Measurements from ENCODE around the gene AICDA.
"Not testable (repeated sequence)": the region's sequence is repeated elsewhere in the genome, so short reads cannot be mapped to it uniquely, and the experiment has no call there.

The AICDA gene

DNA sequence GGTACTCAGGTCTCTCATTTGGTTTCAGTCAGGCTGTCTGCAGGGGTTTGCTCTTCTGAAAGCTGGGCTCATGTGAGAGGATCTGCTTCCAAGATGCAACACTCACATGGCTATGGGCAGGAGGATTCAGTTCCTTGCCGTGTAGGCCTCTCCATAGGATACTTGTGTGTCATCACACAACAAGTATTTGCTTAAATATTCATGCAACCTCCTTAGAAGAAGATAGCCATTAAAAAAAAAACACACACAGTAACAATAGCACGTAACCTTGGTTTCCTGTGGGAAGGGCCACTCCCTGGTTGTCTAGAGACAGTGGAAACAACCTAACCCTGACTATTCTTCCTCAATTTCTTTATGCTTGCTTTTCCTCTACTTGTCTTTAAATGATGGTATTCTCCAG is 40.2 kb downstream of the AICDA start:
- no peak overlapping the region for H3K4me3 ChIP-seq (ENCODE audit: low read length)
- H3K4me1 ChIP-seq (ENCODE audit: control insufficient read depth, insufficient read depth, low read length): no peaks in the 10 kb centered on the region
- no peaks in the 10 kb centered on the region for H3K27me3 ChIP-seq (ENCODE audit: control insufficient read depth, insufficient read depth, low read length)
- no peaks in the 10 kb centered on the region for H3K9me3 ChIP-seq (ENCODE audit: control insufficient read depth, low read length)
- no peaks in the 10 kb centered on the region for H3K36me3 ChIP-seq (ENCODE audit: control insufficient read depth, insufficient read depth, low read length)
- no peak overlapping the region for H3K9ac ChIP-seq (ENCODE audit: low read length)

DNA sequence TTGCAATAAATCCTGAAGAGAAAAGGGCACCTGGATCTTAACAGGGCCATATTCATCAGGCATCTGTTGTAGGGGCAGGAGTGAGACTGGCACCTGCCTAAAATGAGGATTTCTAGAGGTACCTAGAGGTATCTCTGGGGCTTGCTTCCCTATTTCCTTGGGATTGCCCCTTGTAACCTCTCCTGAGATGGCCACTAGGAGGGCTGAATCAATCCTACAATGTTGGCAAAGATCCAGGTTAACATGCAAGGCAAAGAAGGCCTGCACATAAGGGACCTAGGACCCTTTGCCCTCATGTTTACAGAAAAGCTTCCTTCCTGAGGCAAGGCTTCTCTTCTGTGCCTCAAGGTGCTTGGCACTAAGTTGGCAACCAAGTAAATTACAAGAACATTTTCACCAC is 46.1 kb downstream of the AICDA start:
- no peaks in the 10 kb centered on the region for H3K36me3 ChIP-seq (ENCODE audit: control insufficient read depth, insufficient read depth, low read length)
- no peaks in the 10 kb centered on the region for H3K27me3 ChIP-seq (ENCODE audit: control insufficient read depth, insufficient read depth, low read length)
- H3K9ac ChIP-seq (ENCODE audit: low read length): no peak overlapping the region
- no peak overlapping the region for H3K4me3 ChIP-seq (ENCODE audit: low read length)
- H3K9me3 ChIP-seq (ENCODE audit: control insufficient read depth, low read length): no peaks in the 10 kb centered on the region
- no peaks in the 10 kb centered on the region for H3K4me1 ChIP-seq (ENCODE audit: control insufficient read depth, insufficient read depth, low read length)

DNA sequence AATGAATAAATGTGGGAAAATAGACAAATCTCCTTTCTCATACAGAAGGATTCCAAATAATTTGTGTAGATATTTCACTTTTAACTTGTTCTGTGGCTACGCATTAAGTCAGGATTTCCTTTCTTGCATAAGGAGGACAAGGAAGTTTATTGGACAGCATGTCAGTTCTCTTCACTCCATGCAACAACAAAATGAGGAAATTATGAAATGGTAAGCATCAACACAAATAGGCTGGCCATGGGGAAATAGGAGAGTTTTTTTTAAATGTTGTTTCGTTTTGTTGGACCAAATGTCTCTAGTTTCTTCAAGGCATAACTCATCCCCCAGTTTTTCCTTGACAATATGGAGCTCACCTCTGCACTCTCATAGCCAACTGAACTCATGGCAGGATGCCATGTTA is 46.6 kb downstream of the AICDA start:
- not testable (repeated sequence) for H3K4me1 ChIP-seq (ENCODE audit: control insufficient read depth, insufficient read depth, low read length); H3K36me3 ChIP-seq (ENCODE audit: control insufficient read depth, insufficient read depth, low read length); H3K9ac ChIP-seq (ENCODE audit: low read length); H3K27me3 ChIP-seq (ENCODE audit: control insufficient read depth, insufficient read depth, low read length); H3K4me3 ChIP-seq (ENCODE audit: low read length); H3K9me3 ChIP-seq (ENCODE audit: control insufficient read depth, low read length)

DNA sequence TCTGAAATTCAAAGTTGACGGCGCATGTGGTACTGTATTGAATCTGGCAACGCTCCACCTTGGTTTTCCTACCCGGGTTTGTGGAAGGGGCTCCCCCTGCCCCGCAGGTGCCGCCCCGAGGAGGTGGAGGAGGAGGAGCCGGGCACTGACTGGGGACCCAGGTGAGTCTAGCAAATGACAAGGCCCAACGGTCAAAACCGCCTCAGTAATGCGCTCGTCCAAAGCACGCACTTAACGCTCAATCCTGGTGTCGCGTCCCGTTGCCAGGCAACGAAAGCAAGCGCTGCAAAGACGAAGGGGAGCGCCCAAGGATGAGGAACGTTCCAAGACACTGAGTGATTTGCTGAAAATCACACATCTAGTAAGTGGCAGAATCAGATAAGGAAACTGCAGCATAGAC is 48.0 kb downstream of the AICDA start:
- Histone ChIP-seq H3K4me3 (ENCODE audit: low read length) (no peak overlapping the region), H3K27me3 (ENCODE audit: control insufficient read depth, insufficient read depth, low read length) (no peaks in the 10 kb centered on the region), H3K4me1 (ENCODE audit: control insufficient read depth, insufficient read depth, low read length) (no peaks in the 10 kb centered on the region), H3K36me3 (ENCODE audit: control insufficient read depth, insufficient read depth, low read length) (no peaks in the 10 kb centered on the region), H3K9me3 (ENCODE audit: control insufficient read depth, low read length) (no peaks in the 10 kb centered on the region), H3K9ac (ENCODE audit: low read length) (no peak overlapping the region)

DNA sequence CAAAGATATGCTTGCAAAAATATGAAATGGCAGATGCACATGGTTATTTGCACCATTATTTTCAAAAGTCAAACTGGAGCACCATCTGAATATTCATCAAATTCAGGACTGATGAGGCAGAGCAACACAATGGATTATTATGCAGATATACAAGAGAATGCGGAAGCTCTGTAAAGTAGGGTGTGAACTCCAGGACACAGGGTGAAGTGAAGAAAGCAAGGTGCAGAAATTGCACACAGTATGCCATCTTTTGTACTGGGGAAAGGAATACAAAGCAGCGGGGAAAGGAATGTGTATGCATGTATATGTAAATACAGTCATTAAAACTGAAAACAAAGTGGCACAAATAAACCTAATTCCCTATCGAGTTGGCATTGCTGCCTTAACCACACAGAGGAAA is 49.3 kb downstream of the AICDA start:
- no peak overlapping the region for H3K4me3 ChIP-seq (ENCODE audit: low read length)
- no peaks in the 10 kb centered on the region for H3K36me3 ChIP-seq (ENCODE audit: control insufficient read depth, insufficient read depth, low read length)
- no peaks in the 10 kb centered on the region for H3K27me3 ChIP-seq (ENCODE audit: control insufficient read depth, insufficient read depth, low read length)
- H3K4me1 ChIP-seq (ENCODE audit: control insufficient read depth, insufficient read depth, low read length): no peaks in the 10 kb centered on the region
- H3K9me3 ChIP-seq (ENCODE audit: control insufficient read depth, low read length): no peaks in the 10 kb centered on the region
- no peak overlapping the region for H3K9ac ChIP-seq (ENCODE audit: low read length)

DNA sequence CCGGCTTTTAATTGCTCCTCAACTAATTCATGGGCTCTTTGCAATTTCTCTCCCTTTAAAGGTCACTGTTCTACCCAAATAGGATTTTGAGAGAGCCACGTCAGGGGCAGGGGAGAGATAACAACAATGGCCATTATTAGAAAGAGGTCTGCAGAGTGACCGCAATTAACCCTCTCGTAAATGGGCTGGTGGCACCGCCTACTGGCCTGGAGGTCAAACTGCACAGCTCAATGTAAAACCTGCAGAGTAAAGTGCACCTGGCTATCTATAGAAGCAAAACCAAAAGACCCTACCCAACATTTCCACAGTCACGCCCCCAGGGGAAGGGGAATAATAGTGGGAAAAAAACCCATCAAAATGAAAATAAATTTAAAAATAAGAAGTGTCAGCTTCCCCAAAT is 50.3 kb downstream of the AICDA start:
- Histone ChIP-seq H3K4me3 (ENCODE audit: low read length) (no peak overlapping the region), H3K4me1 (ENCODE audit: control insufficient read depth, insufficient read depth, low read length) (no peaks in the 10 kb centered on the region), H3K27me3 (ENCODE audit: control insufficient read depth, insufficient read depth, low read length) (no peaks in the 10 kb centered on the region), H3K9ac (ENCODE audit: low read length) (no peak overlapping the region), H3K36me3 (ENCODE audit: control insufficient read depth, insufficient read depth, low read length) (no peaks in the 10 kb centered on the region), H3K9me3 (ENCODE audit: control insufficient read depth, low read length) (no peaks in the 10 kb centered on the region)

DNA sequence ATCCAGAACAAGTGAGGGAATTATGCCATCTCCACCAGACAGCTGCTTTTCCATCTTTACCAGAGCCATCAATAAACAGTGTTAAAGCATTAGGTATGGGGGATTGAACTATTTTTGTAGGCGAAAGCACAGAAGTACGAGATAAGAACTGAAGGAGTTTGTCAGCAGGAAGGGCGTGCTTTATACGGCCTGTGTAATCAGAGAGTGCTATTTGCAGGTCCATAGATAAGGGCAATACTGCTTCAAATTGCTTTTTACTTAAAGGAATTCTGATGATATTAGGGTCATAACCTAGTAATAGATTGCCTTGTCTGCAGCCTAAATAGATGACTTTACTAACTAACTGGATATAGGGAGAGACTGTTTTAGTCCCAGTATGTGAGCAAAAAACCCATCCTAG is 51.6 kb downstream of the AICDA start:
- Histone ChIP-seq H3K9me3 (ENCODE audit: control insufficient read depth, low read length) (no peaks in the 10 kb centered on the region), H3K9ac (ENCODE audit: low read length) (no peak overlapping the region), H3K4me3 (ENCODE audit: low read length) (no peak overlapping the region), H3K27me3 (ENCODE audit: control insufficient read depth, insufficient read depth, low read length) (no peaks in the 10 kb centered on the region), H3K4me1 (ENCODE audit: control insufficient read depth, insufficient read depth, low read length) (no peaks in the 10 kb centered on the region), H3K36me3 (ENCODE audit: control insufficient read depth, insufficient read depth, low read length) (no peaks in the 10 kb centered on the region)

GRCh38 chr12:8559676-8560075 is 53.0 kb downstream of the AICDA start:
- H3K9me3 ChIP-seq (ENCODE audit: control insufficient read depth, low read length): no peaks in the 10 kb centered on the region
- no peaks in the 10 kb centered on the region for H3K4me1 ChIP-seq (ENCODE audit: control insufficient read depth, insufficient read depth, low read length)
- H3K36me3 ChIP-seq (ENCODE audit: control insufficient read depth, insufficient read depth, low read length): no peaks in the 10 kb centered on the region
- no peak overlapping the region for H3K9ac ChIP-seq (ENCODE audit: low read length)
- H3K27me3 ChIP-seq (ENCODE audit: control insufficient read depth, insufficient read depth, low read length): no peaks in the 10 kb centered on the region
- no peak overlapping the region for H3K4me3 ChIP-seq (ENCODE audit: low read length)

DNA sequence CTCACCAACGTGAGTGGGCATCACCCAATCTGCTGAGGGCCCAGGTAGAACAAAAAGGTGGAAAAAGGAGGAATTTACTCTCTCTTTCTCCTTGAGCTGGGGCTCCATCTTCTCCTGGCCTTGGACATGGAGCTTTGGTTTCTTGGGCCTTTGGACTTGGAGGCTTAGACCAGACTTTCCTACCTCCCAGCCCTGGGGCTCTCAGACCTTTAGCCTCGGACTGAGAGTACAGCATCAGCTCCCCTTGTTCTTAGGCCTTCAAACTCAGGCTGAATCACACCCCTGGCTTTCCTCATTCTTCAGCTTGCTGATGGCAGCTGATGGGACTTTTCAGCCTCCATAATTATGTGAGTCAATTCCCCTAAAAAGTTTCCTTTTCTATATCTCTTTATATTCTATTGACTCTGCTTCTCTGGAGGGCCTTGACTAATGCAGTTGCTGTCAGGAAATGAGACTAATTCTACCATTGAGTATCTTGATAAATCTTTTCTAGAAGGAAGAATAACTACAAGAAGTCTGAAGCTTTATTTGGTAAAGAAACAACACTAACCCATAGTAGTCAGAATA is 56.0 kb downstream of the AICDA start:
- H3K4me1 ChIP-seq (ENCODE audit: control insufficient read depth, insufficient read depth, low read length): no peaks in the 10 kb centered on the region
- H3K9me3 ChIP-seq (ENCODE audit: control insufficient read depth, low read length): no peaks in the 10 kb centered on the region
- no peaks in the 10 kb centered on the region for H3K27me3 ChIP-seq (ENCODE audit: control insufficient read depth, insufficient read depth, low read length)
- H3K36me3 ChIP-seq (ENCODE audit: control insufficient read depth, insufficient read depth, low read length): no peaks in the 10 kb centered on the region
- no peak overlapping the region for H3K9ac ChIP-seq (ENCODE audit: low read length)
- H3K4me3 ChIP-seq (ENCODE audit: low read length): no peak overlapping the region

DNA sequence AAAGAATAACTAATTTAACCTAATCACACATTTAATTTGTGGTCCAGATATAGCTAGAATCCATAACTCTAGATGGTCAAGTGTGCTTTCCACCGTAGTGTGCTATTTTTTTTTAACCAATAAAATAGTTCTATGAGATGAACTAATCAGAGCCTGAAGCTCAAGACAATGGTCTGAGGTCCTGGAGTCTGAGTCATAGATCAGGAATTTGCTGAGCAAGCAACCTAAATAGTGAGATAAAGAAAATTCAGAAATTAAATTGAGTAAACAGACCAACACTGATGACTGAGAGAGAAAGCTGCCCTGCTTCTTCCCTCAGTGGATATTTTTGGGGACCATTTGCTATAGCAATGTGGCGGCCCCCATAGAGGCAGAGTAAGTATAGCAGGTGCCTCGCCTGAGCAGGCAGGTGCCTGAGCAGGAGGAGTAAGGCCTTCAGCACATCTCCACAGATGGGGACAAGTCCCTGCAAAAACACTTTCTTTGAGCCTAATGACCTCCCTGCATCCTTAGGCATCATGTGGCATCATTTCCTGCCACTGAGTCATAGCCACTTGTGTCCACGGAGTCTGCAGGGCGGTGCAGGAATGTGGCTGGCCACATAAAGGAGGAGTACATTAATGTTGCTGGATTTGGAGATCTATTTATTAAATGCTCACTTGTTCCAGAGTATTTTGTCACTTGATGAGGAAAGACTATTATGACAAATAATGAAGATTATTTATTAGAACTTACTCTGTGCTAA is 58.0 kb downstream of the AICDA start:
- no peaks in the 10 kb centered on the region for H3K4me1 ChIP-seq (ENCODE audit: control insufficient read depth, insufficient read depth, low read length)
- no peak overlapping the region for H3K9ac ChIP-seq (ENCODE audit: low read length)
- no peaks in the 10 kb centered on the region for H3K36me3 ChIP-seq (ENCODE audit: control insufficient read depth, insufficient read depth, low read length)
- H3K9me3 ChIP-seq (ENCODE audit: control insufficient read depth, low read length): no peaks in the 10 kb centered on the region
- no peak overlapping the region for H3K4me3 ChIP-seq (ENCODE audit: low read length)
- H3K27me3 ChIP-seq (ENCODE audit: control insufficient read depth, insufficient read depth, low read length): no peaks in the 10 kb centered on the region

DNA sequence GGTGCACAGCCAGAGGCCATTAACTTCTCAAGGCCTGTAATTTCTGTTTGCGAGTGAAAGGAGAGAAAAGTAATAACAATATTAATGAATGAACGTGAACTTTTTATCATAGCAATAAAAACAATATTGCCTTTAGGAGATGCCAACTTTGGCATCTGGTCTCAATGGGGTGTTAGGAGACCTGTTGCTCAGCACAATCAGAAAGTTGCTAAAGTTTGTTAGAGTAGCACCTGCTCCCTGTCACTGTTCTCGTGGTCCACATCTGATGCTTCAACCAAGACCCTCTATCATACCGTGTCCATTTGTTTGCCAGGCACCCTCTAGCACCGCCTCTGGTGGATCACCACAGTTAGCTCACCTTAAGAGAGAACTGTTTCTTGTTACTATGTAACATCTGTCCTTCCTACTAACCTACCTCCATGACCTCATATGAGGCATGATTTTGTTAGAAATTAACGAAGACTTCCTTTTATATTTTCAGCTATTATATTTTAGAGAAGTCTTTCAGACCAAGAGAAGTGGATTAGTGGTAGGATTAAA is 59.5 kb downstream of the AICDA start:
- Histone ChIP-seq H3K9me3 (ENCODE audit: control insufficient read depth, low read length) (no peaks in the 10 kb centered on the region), H3K36me3 (ENCODE audit: control insufficient read depth, insufficient read depth, low read length) (no peaks in the 10 kb centered on the region), H3K4me1 (ENCODE audit: control insufficient read depth, insufficient read depth, low read length) (no peaks in the 10 kb centered on the region), H3K9ac (ENCODE audit: low read length) (no peak overlapping the region), H3K4me3 (ENCODE audit: low read length) (no peak overlapping the region), H3K27me3 (ENCODE audit: control insufficient read depth, insufficient read depth, low read length) (no peaks in the 10 kb centered on the region)
